ENCODE measurements around the gene RABL6.

The RABL6 gene

GRCh38 chr9:136849038-136849959 lies 41.6 kb downstream of the RABL6 start, which contains the start of gene PHPT1:
PHPT1 (plus strand) TSS chr9:136849409; CDS start chr9:136849431, 22 bp downstream.
- DNase-seq: peak; percentile 95

GRCh38 chr9:136849960-136850865 lies 42.5 kb downstream of the RABL6 start:
- no peak for DNase-seq

GRCh38 chr9:136850866-136851775 lies 43.4 kb downstream of the RABL6 start:
- DNase-seq: no peak

- DNase-seq: no peak
Measured at GRCh38 chr9:136851941-136852663, 44.4 kb downstream of the RABL6 start, which contains the start of gene MAMDC4. MAMDC4 (plus strand) TSS chr9:136852346; CDS start chr9:136852417, 71 bp downstream.

- no peak for DNase-seq
Measured at GRCh38 chr9:136852664-136853595, 45.2 kb downstream of the RABL6 start.

GRCh38 chr9:136853596-136854112 lies 45.9 kb downstream of the RABL6 start:
- no peak for DNase-seq

- no peak for DNase-seq
Measured at GRCh38 chr9:136854113-136854841, 46.5 kb downstream of the RABL6 start.

- DNase-seq: no peak
Measured at GRCh38 chr9:136854842-136855460, 47.2 kb downstream of the RABL6 start.

GRCh38 chr9:136855461-136856078 lies 47.8 kb downstream of the RABL6 start:
- no peak for DNase-seq

- DNase-seq: no peak
Measured at GRCh38 chr9:136856079-136856476, 48.3 kb downstream of the RABL6 start.

- no peak for DNase-seq
Measured at GRCh38 chr9:136856541-136857141, 48.9 kb downstream of the RABL6 start.

GRCh38 chr9:136857166-136857565 lies 49.4 kb downstream of the RABL6 start:
- no peak for DNase-seq

- no peak for DNase-seq
Measured at GRCh38 chr9:136857581-136858412, 50.0 kb downstream of the RABL6 start.

- DNase-seq: no peak
Measured at GRCh38 chr9:136858452-136858843, 50.7 kb downstream of the RABL6 start.

- no peak for DNase-seq
Measured at GRCh38 chr9:136858844-136859757, 51.4 kb downstream of the RABL6 start.

GRCh38 chr9:136860529-136860928 lies 52.8 kb downstream of the RABL6 start:
- no peak for DNase-seq
